HG03442 (cell line): ENCODE data around the gene E2F1.
"Not testable (repeated sequence)": the region's sequence is repeated elsewhere in the genome, so short reads cannot be mapped to it uniquely, and the experiment has no call there.

ENCODE experiments used
- ATAC-seq: cut with Tn5 transposase; IDR thresholded peaks from one replicate; pipeline ENCODE4 v1.9.1; 2021; ENCODE audit warnings: mild to moderate bottlenecking, moderate library complexity; ENCODE audit not compliant: unreplicated experiment

E2F1 gene

GRCh38 chr20:33646191-33646590 lies 40.0 kb downstream of the E2F1 start:
- no peak for ATAC-seq

GRCh38 chr20:33645396-33645795 lies 40.8 kb downstream of the E2F1 start:
- ATAC-seq: no peak

- no peak for ATAC-seq
Observed at GRCh38 chr20:33645072-33645358, 41.2 kb downstream of the E2F1 start.

GRCh38 chr20:33644313-33645071 lies 41.7 kb downstream of the E2F1 start:
- ATAC-seq: no peak

- no peak for ATAC-seq
Observed at GRCh38 chr20:33640287-33640686, 45.9 kb downstream of the E2F1 start.

- ATAC-seq: no peak
Observed at GRCh38 chr20:33636776-33637175, 49.4 kb downstream of the E2F1 start.

GRCh38 chr20:33635341-33635740 lies 50.8 kb downstream of the E2F1 start:
- ATAC-seq: no peak

GRCh38 chr20:33631910-33632309 lies 54.3 kb downstream of the E2F1 start:
- ATAC-seq: not testable (repeated sequence)

DNA sequence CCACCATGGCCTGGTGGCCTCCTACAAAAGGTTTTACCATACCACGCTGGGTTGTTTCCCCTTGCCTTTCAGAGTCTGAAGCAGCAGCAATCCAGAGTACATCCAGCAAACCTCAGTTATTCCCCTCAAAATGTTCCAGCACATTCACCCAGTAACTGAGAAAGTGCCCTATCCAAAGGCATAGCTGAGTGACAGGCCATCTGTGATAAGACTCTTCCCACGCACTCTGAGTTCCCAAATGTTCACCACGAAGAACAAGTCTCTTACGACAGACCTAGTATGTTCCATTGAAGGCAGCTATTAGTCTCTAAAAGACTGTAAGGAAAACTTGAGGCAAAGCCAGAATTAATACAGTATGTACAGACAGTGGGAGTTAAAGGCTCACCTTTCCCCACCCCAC lies 55.7 kb downstream of the E2F1 start:
- no peak for ATAC-seq

- ATAC-seq: no peak
Observed at GRCh38 chr20:33629979-33630378, 56.2 kb downstream of the E2F1 start.

DNA sequence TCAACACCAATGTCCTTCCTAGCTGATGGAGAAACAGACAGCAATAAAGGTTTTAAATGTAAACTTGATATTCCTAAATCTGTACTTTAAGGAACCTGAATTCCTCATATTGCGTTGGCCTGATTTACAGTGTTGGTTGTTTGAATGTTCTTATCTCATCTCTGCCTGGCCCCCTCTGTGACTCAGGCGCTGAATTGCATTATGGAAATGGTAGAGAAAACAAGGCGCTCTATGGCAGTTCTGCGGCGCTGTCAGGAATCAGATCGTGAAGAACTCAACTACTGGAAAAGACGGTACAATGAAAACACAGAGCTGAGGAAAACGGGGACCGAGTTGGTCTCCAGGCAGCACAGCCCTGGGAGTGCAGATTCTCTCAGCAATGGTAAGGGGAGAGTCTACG lies 56.7 kb downstream of the E2F1 start:
- no peak for ATAC-seq

- no peak for ATAC-seq
Observed at GRCh38 chr20:33627577-33628216, 58.5 kb downstream of the E2F1 start.

DNA sequence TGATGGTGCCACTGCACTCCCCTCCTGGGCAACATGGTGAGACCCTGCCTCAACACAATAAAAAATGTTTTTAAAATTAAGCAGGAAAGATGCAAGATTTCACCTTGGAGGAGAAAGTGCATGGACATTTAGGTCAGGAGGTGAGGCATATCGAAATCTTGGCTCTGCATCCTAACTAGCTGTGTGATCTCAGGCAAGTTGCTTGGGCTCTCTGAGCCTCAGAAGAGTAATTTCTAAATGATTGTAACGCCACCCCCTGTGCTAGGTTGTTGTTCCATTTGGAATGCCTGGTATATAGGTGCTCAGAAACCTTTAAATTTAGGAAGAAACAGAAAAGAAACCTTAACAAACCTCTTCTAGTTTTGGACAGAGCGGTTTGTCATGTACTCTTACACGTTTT lies 60.0 kb downstream of the E2F1 start:
- no peak for ATAC-seq
